Naive thymus-derived CD8-positive, alpha-beta T cell (primary cell): ENCODE measurements around the gene DHRS12. TPM values are rescaled to one million over a fixed set of nuclear protein-coding genes. Genes with fewer than 3 reads are reported as not detected.

ENCODE experiments used
- ATAC-seq, 2 donors: fragments of 150-1000 bp; cut with Tn5 transposase in 1 of 2; sonication (Bioruptor Pico), chemical (Tn5 transposase) in 1 of 2; 1 replicate in 1 of 2; 2 replicates in 1 of 2; pipeline ENCODE4 v1.10.0; 2021; ENCODE audit warnings: mild to moderate bottlenecking in 2 of 2, moderate library complexity in 2 of 2
- POLR2A ChIA-PET: fragments of 350-600 bp; sonication (Branson Sonifier 250); formaldehyde crosslinking; loops from one replicate; lab custom pipeline; 2021; ENCODE audit warnings: antibody characterized with exemption; lab: Charles Lee
- DNase-seq, 10 donors: peaks; one replicate each; pipeline versions ENCODE4 v3.0.0 to v3.0.0-alpha.2; 2020 to 2022
- H3K27ac Mint-ChIP-seq, 10 donors: one replicate each; pipeline ENCODE4 v1.8.0; 2020 to 2022; ENCODE audit warnings: mild to moderate bottlenecking in 10 of 10, mixed read lengths in 10 of 10, moderate library complexity in 4 of 10, inconsistent platforms in 1 of 10
- H3K27me3 Mint-ChIP-seq, 5 donors: one replicate each; pipeline ENCODE4 v1.8.0; 2021 to 2022; ENCODE audit warnings: mixed read lengths in 5 of 5
- H3K36me3 Mint-ChIP-seq, 3 donors: one replicate each; pipeline ENCODE4 v1.8.0; 2020 to 2022; ENCODE audit warnings: mixed read lengths in 3 of 3, mild to moderate bottlenecking in 2 of 3, inconsistent platforms in 1 of 3
- H3K4me1 Mint-ChIP-seq, 4 donors: one replicate each; pipeline ENCODE4 v1.8.0; 2021 to 2022; ENCODE audit warnings: mixed read lengths in 4 of 4
- H3K4me3 Mint-ChIP-seq, 10 donors: one replicate each; pipeline ENCODE4 v1.8.0; 2020 to 2022; ENCODE audit warnings: mild to moderate bottlenecking in 10 of 10, mixed read lengths in 10 of 10, moderate library complexity in 6 of 10, inconsistent platforms in 1 of 10
- H3K9me3 Mint-ChIP-seq, 9 donors: one replicate each; pipeline ENCODE4 v1.8.0; 2020 to 2022; ENCODE audit warnings: mixed read lengths in 9 of 9, mild to moderate bottlenecking in 3 of 9, inconsistent platforms in 1 of 9, moderate library complexity in 1 of 9
- polyA plus RNA-seq, 3 donors: library from polyadenylated mRNA; unstranded; fragments of 300-500 nt; fragmentation: Illumina TruSeq; gene quantifications; one replicate each; pipeline ENCODE4 v1.2.3, GENCODE V29; 2021
- total RNA-seq, 8 experiments: library from RNA in 2 of 8; stranded (reverse) in 2 of 8; gene quantifications; one replicate each; pipeline ENCODE4 v1.2.3 and lab custom pipeline; 2021 to 2026

The DHRS12 gene
- total and polyA plus RNA-seq, 5 experiments from 2014 or later: 22.1 to 33.2 (median 24.2) TPM

GRCh38 chr13:51772781-51773180, 31.2 kb downstream of the DHRS12 start:
- H3K4me3 Mint-ChIP-seq: peak overlapping the region in 1 of 10 donors; percentile 10
- H3K27me3 Mint-ChIP-seq: no peaks in the 10 kb centered on the region
- no peaks in the 10 kb centered on the region for H3K9me3 Mint-ChIP-seq
- ATAC-seq (no peak), DNase-seq (no peak)
- peaks cover 0 to 1% (median 0%) of the 10 kb centered on the region in 4 donors for H3K4me1 Mint-ChIP-seq
- peak overlapping the region in 1 of 10 donors; percentile 76 for H3K27ac Mint-ChIP-seq
- peaks cover 0 to 27% (median 2%) of the 10 kb centered on the region in 3 donors for H3K36me3 Mint-ChIP-seq
- POLR2A ChIA-PET: no interaction called here

- H3K27ac Mint-ChIP-seq: peak overlapping the region in 3 of 10 donors; percentile 51 to 78 (median 59)
Measured at GRCh38 chr13:51772105-51772455, 31.9 kb downstream of the DHRS12 start.

GRCh38 chr13:51771418-51772104, 32.4 kb downstream of the DHRS12 start:
- Mint-ChIP-seq H3K9me3 (no peaks in the 10 kb centered on the region), H3K27me3 (no peaks in the 10 kb centered on the region), H3K27ac (peak overlapping the region in 4 of 10 donors; percentile 31 to 71 (median 58)), H3K36me3 (peaks cover 0 to 29% (median 2%) of the 10 kb centered on the region in 3 donors), H3K4me3 (no peak overlapping the region), H3K4me1 (peaks cover 0 to 3% (median 0%) of the 10 kb centered on the region in 4 donors)
- no peak for ATAC-seq
- DNase-seq: no peak
- POLR2A ChIA-PET: interaction anchor here (0.6 kb wide), 1 partner anchor 13 kb away, joined by 4 read pairs; no protein-coding TSS in a partner anchor

More at GRCh38 chr13:51772105-51772455, 31.9 kb downstream of the DHRS12 start:
- no peak for ATAC-seq
- peak overlapping the region in 1 of 10 donors; percentile 41 for H3K4me3 Mint-ChIP-seq
- DNase-seq: no peak
- H3K9me3 Mint-ChIP-seq: no peaks in the 10 kb centered on the region
- H3K36me3 Mint-ChIP-seq: peaks cover 0 to 29% (median 2%) of the 10 kb centered on the region in 3 donors
- POLR2A ChIA-PET: interaction anchor here (0.6 kb wide), 1 partner anchor 14 kb away, joined by 4 read pairs; no protein-coding TSS in a partner anchor
- H3K27me3 Mint-ChIP-seq: no peaks in the 10 kb centered on the region
- peaks cover 0 to 3% (median 0%) of the 10 kb centered on the region in 4 donors for H3K4me1 Mint-ChIP-seq

GRCh38 chr13:51770681-51771417, 33.1 kb downstream of the DHRS12 start:
- no peak overlapping the region for H3K4me3 Mint-ChIP-seq
- no peak for ATAC-seq
- H3K36me3 Mint-ChIP-seq: peaks cover 0 to 29% (median 2%) of the 10 kb centered on the region in 3 donors
- DNase-seq: no peak
- H3K27ac Mint-ChIP-seq: peak overlapping the region in 6 of 10 donors; percentile 12 to 71 (median 33)
- H3K9me3 Mint-ChIP-seq: no peaks in the 10 kb centered on the region
- POLR2A ChIA-PET: no interaction called here
- no peaks in the 10 kb centered on the region for H3K27me3 Mint-ChIP-seq
- H3K4me1 Mint-ChIP-seq: peaks cover 0 to 3% (median 1%) of the 10 kb centered on the region in 4 donors

GRCh38 chr13:51770160-51770559, 33.8 kb downstream of the DHRS12 start:
- Mint-ChIP-seq H3K36me3 (peaks cover 0 to 29% (median 2%) of the 10 kb centered on the region in 3 donors), H3K4me3 (no peak overlapping the region), H3K4me1 (peaks cover 4 to 9% (median 7%) of the 10 kb centered on the region in 4 donors), H3K9me3 (no peaks in the 10 kb centered on the region), H3K27me3 (no peaks in the 10 kb centered on the region), H3K27ac (peak overlapping the region in 4 of 10 donors; percentile 12 to 71 (median 48))
- ATAC-seq (no peak), DNase-seq (no peak)
- POLR2A ChIA-PET: no interaction called here

GRCh38 chr13:51769455-51770127, 34.4 kb downstream of the DHRS12 start:
- POLR2A ChIA-PET: no interaction called here
- no peak overlapping the region for H3K4me3 Mint-ChIP-seq
- no peak for DNase-seq
- H3K4me1 Mint-ChIP-seq: peaks cover 10 to 15% (median 13%) of the 10 kb centered on the region in 4 donors
- H3K36me3 Mint-ChIP-seq: peaks cover 0 to 29% (median 2%) of the 10 kb centered on the region in 3 donors
- no peaks in the 10 kb centered on the region for H3K9me3 Mint-ChIP-seq
- ATAC-seq: no peak
- peak overlapping the region in 7 of 10 donors; percentile 52 to 71 (median 66) for H3K27ac Mint-ChIP-seq
- H3K27me3 Mint-ChIP-seq: no peaks in the 10 kb centered on the region

- peaks cover 13 to 20% (median 19%) of the 10 kb centered on the region in 4 donors for H3K4me1 Mint-ChIP-seq
- POLR2A ChIA-PET: no interaction called here
- no peaks in the 10 kb centered on the region for H3K27me3 Mint-ChIP-seq
- H3K9me3 Mint-ChIP-seq: no peaks in the 10 kb centered on the region
- H3K27ac Mint-ChIP-seq: no peak overlapping the region
- ATAC-seq: no peak
- no peak overlapping the region for H3K4me3 Mint-ChIP-seq
- H3K36me3 Mint-ChIP-seq: peaks cover 0 to 29% (median 2%) of the 10 kb centered on the region in 3 donors
- no peak for DNase-seq
Measured at GRCh38 chr13:51768976-51769375, 35.0 kb downstream of the DHRS12 start.

- no peaks in the 10 kb centered on the region for H3K9me3 Mint-ChIP-seq
- no peaks in the 10 kb centered on the region for H3K27me3 Mint-ChIP-seq
- H3K4me1 Mint-ChIP-seq: peaks cover 14 to 24% (median 21%) of the 10 kb centered on the region in 4 donors
- peak overlapping the region in 4 of 10 donors; percentile 19 to 78 (median 62) for H3K27ac Mint-ChIP-seq
- POLR2A ChIA-PET: no interaction called here
- H3K4me3 Mint-ChIP-seq: no peak overlapping the region
- peaks cover 0 to 27% (median 2%) of the 10 kb centered on the region in 3 donors for H3K36me3 Mint-ChIP-seq
- DNase-seq (no peak), ATAC-seq (no peak)
Measured at GRCh38 chr13:51768378-51768921, 35.5 kb downstream of the DHRS12 start.

GRCh38 chr13:51767100-51767499, 36.9 kb downstream of the DHRS12 start:
- no peak overlapping the region for H3K4me3 Mint-ChIP-seq
- peaks cover 14 to 31% (median 23%) of the 10 kb centered on the region in 4 donors for H3K4me1 Mint-ChIP-seq
- no peaks in the 10 kb centered on the region for H3K27me3 Mint-ChIP-seq
- POLR2A ChIA-PET: no interaction called here
- DNase-seq (no peak), ATAC-seq (no peak)
- H3K27ac Mint-ChIP-seq: peak overlapping the region in 3 of 10 donors; percentile 19 to 96 (median 64)
- H3K36me3 Mint-ChIP-seq: peaks cover 0 to 22% (median 3%) of the 10 kb centered on the region in 3 donors
- no peaks in the 10 kb centered on the region for H3K9me3 Mint-ChIP-seq

- DNase-seq (no peak), ATAC-seq (peak in 1 of 2 donors; percentile 15)
- H3K9me3 Mint-ChIP-seq: no peaks in the 10 kb centered on the region
- H3K36me3 Mint-ChIP-seq: peaks cover 0 to 26% (median 9%) of the 10 kb centered on the region in 3 donors
- peak overlapping the region; percentile 91 to 98 (median 96) for H3K27ac Mint-ChIP-seq
- H3K4me1 Mint-ChIP-seq: peaks cover 14 to 31% (median 23%) of the 10 kb centered on the region in 4 donors
- H3K4me3 Mint-ChIP-seq: peak overlapping the region; percentile 68 to 92 (median 86)
- no peaks in the 10 kb centered on the region for H3K27me3 Mint-ChIP-seq
- POLR2A ChIA-PET: interaction anchor here (0.9 to 2.4 kb wide), 7 partner anchors 16 to 314 kb away, joined by 3 to 20 read pairs (median 4); partner anchors contain the start of gene INTS6
Measured at GRCh38 chr13:51765142-51765515, 38.8 kb downstream of the DHRS12 start.

GRCh38 chr13:51764184-51765141, 39.5 kb downstream of the DHRS12 start:
- peaks cover 13 to 31% (median 23%) of the 10 kb centered on the region in 4 donors for H3K4me1 Mint-ChIP-seq
- DNase-seq (peak in 8 of 10 donors; percentile 22 to 57 (median 40)), ATAC-seq (peak; percentile 79 to 86)
- H3K36me3 Mint-ChIP-seq: peaks cover 0 to 33% (median 14%) of the 10 kb centered on the region in 3 donors
- H3K4me3 Mint-ChIP-seq: peak overlapping the region; percentile 68 to 92 (median 86)
- peak overlapping the region; percentile 91 to 98 (median 96) for H3K27ac Mint-ChIP-seq
- H3K27me3 Mint-ChIP-seq: no peaks in the 10 kb centered on the region
- POLR2A ChIA-PET: interaction anchor here (0.8 to 2.4 kb wide), 9 partner anchors 10 to 313 kb away, joined by 3 to 20 read pairs (median 3); partner anchors contain the start of gene INTS6
- H3K9me3 Mint-ChIP-seq: no peaks in the 10 kb centered on the region
